ENCODE results near the gene RANBP10.

DNA sequence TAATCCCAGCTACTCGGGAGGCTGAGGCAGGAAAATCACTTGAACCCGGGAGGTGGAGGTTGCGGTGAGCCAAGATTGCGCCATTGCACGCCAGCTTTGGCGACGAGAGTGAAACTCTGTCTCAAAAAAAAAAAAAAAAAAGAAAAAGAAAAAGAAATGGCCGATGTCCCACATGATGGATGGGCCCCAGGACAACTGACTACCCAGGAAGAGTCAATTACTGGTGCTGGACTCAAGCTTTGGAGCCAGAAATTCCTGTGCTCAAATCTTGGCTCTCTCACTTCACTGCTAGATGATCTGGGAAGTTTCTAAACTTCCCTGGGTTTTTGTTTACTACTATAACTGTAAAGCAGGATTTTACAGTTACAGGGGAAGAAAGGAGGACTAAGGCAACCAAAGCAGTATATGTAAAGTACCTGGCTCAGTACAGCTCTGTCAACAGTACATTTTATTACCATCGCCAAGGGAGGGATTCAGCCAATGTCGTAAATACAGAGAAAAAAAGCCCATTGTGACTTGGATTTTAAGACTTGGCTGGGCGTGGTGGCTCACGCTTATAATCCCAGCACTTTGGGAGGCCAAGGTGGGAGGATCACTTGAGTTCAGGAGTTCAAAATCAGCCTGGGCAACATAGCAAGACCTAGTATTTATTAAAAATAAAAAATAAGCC lies 127.9 kb downstream of the RANBP10 start:
- TF ChIP-seq SLC30A9 (CRISPR knock-in tag; IDR thresholded peaks at IDR 0.05) (no peak), MTF1 (CRISPR knock-in tag; IDR thresholded peaks at IDR 0.05; ENCODE audit: borderline replicate concordance) (no peak), SP1 (CRISPR knock-in tag; IDR thresholded peaks at IDR 0.05) (no peak), ELF1 (tag; IDR thresholded peaks at IDR 0.05) (no peak)
- TF ChIP-seq, protein P1, sequence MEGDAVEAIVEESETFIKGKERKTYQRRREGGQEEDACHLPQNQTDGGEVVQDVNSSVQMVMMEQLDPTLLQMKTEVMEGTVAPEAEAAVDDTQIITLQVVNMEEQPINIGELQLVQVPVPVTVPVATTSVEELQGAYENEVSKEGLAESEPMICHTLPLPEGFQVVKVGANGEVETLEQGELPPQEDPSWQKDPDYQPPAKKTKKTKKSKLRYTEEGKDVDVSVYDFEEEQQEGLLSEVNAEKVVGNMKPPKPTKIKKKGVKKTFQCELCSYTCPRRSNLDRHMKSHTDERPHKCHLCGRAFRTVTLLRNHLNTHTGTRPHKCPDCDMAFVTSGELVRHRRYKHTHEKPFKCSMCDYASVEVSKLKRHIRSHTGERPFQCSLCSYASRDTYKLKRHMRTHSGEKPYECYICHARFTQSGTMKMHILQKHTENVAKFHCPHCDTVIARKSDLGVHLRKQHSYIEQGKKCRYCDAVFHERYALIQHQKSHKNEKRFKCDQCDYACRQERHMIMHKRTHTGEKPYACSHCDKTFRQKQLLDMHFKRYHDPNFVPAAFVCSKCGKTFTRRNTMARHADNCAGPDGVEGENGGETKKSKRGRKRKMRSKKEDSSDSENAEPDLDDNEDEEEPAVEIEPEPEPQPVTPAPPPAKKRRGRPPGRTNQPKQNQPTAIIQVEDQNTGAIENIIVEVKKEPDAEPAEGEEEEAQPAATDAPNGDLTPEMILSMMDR (IDR thresholded peaks at IDR 0.05 in 2 of 3, conservative IDR thresholded peaks at IDR 0.05 in 1 of 3; ENCODE audit: insufficient read depth in 2 of 3, low read depth in 1 of 3, low read length in 3 of 3): no peak
- TF ChIP-seq, protein P2, sequence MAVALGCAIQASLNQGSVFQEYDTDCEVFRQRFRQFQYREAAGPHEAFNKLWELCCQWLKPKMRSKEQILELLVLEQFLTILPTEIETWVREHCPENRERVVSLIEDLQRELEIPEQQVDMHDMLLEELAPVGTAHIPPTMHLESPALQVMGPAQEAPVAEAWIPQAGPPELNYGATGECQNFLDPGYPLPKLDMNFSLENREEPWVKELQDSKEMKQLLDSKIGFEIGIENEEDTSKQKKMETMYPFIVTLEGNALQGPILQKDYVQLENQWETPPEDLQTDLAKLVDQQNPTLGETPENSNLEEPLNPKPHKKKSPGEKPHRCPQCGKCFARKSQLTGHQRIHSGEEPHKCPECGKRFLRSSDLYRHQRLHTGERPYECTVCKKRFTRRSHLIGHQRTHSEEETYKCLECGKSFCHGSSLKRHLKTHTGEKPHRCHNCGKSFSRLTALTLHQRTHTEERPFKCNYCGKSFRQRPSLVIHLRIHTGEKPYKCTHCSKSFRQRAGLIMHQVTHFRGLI (CRISPR knock-in tag; IDR thresholded peaks at IDR 0.05): no peak
